B cell (primary cell): Measurements from ENCODE around the gene GPBP1L1. TPM values are rescaled to one million over a fixed set of nuclear protein-coding genes. Genes with fewer than 3 reads are reported as not detected.

Experiments
- ATAC-seq: fragments of 200-7000 bp; cut with Tn5 transposase; one replicate; pipeline ENCODE4 v1.10.0; 2021; ENCODE audit warnings: low read depth, mild to moderate bottlenecking, moderate number of reproducible peaks, moderate library complexity
- CTCF ChIA-PET: fragments of 350-600 bp; sonication (Branson Sonifier 250); formaldehyde crosslinking; loops from one replicate; lab custom pipeline; 2021; ENCODE audit warnings: antibody characterized with exemption, inconsistent platforms; lab: Charles Lee
- POLR2A ChIA-PET: fragments of 350-600 bp; sonication (Branson Sonifier 250); formaldehyde crosslinking; loops from one replicate; lab custom pipeline; 2021; ENCODE audit warnings: antibody characterized with exemption; lab: Charles Lee
- DNase-seq: peaks from one replicate; pipeline ENCODE4 v3.0.0; 2013
- H2AFZ ChIP-seq: 2 replicates; pipeline ENCODE4 v1.6.1; 2012; ENCODE audit warnings: mild to moderate bottlenecking, low read depth, low read length; ENCODE audit not compliant: insufficient read depth, poor library complexity, severe bottlenecking
- H3K27ac ChIP-seq, 2 donors: 1 replicate in 1 of 2; 2 replicates in 1 of 2; pipeline ENCODE4 v1.5.1; 2012 to 2013; ENCODE audit warnings: low read length in 2 of 2, mild to moderate bottlenecking in 2 of 2, moderate library complexity in 1 of 2
- H3K27me3 ChIP-seq, 4 experiments: fragments of 200-600 bp in 1 of 4; sonication (generic) in 1 of 4; replicated peaks in 1 of 4; 1 replicate in 2 of 4; 2 replicates in 2 of 4; pipeline versions ENCODE4 v1.6.1 to v1.7.0; 2013 to 2016; ENCODE audit warnings: low read length in 3 of 4, mild to moderate bottlenecking in 2 of 4, mixed read lengths in 1 of 4, moderate library complexity in 1 of 4; ENCODE audit not compliant: insufficient read depth in 4 of 4, control insufficient read depth in 3 of 4; ENCODE audit errors: control extremely low read depth in 1 of 4
- H3K36me3 ChIP-seq, 2 experiments: replicated peaks in 1 of 2; 1 replicate in 1 of 2; 2 replicates in 1 of 2; pipeline versions ENCODE4 v1.6.1 to v1.7.1; 2013; ENCODE audit warnings: low read length in 1 of 2; ENCODE audit not compliant: insufficient read depth in 2 of 2, control insufficient read depth in 1 of 2; ENCODE audit errors: control extremely low read depth in 1 of 2, extremely low read depth in 1 of 2
- H3K4me1 ChIP-seq, 2 donors: fragments of 200-600 bp in 1 of 2; sonication (generic) in 1 of 2; 1 replicate in 1 of 2; 2 replicates in 1 of 2; pipeline versions ENCODE4 v1.5.1 to v1.6.1; 2013 to 2017; ENCODE audit warnings: low read length in 2 of 2; ENCODE audit not compliant: control insufficient read depth in 2 of 2, insufficient read depth in 2 of 2
- H3K4me2 ChIP-seq: replicated peaks from 2 replicates; pipeline ENCODE3; 2012; ENCODE audit warnings: mild to moderate bottlenecking, low read depth, low read length; ENCODE audit not compliant: poor library complexity, severe bottlenecking
- H3K4me3 ChIP-seq, 5 experiments: fragments of 200-600 bp in 1 of 5; sonication (generic) in 1 of 5; 1 replicate in 3 of 5; 2 replicates in 2 of 5; pipeline versions ENCODE4 v1.5.1 to v1.7.0; 2011 to 2016; ENCODE audit warnings: low read length in 4 of 5, mild to moderate bottlenecking in 4 of 5, low read depth in 2 of 5, control low read depth in 1 of 5, moderate library complexity in 1 of 5; ENCODE audit not compliant: insufficient read depth in 1 of 5; ENCODE audit errors: control extremely low read depth in 1 of 5, extremely low read depth in 1 of 5
- H3K79me2 ChIP-seq: fragments of 200-600 bp; sonication (generic); one replicate; pipeline ENCODE4 v1.6.0; 2016; ENCODE audit warnings: low read length; ENCODE audit not compliant: control insufficient read depth, insufficient read depth
- H3K9ac ChIP-seq: fragments of 200-600 bp; sonication (generic); 2 replicates; pipeline ENCODE4 v1.6.1; 2017; ENCODE audit warnings: mild to moderate bottlenecking, low read length, moderate library complexity
- H3K9me3 ChIP-seq, 3 donors: one replicate each; pipeline versions ENCODE4 v1.6.1 to v1.7.1; 2013; ENCODE audit warnings: low read length in 2 of 3; ENCODE audit not compliant: control insufficient read depth in 2 of 3, insufficient read depth in 1 of 3; ENCODE audit errors: control extremely low read depth in 1 of 3
- H4K20me1 ChIP-seq: 2 replicates; pipeline ENCODE4 v1.6.0; 2012; ENCODE audit warnings: mild to moderate bottlenecking, low read length; ENCODE audit not compliant: insufficient read depth, control insufficient read depth, poor library complexity, severe bottlenecking
- H3K27ac Mint-ChIP-seq: one replicate; pipeline ENCODE4 v1.8.0; 2021; ENCODE audit warnings: mixed read lengths
- H3K27me3 Mint-ChIP-seq: one replicate; pipeline ENCODE4 v1.8.0; 2021; ENCODE audit warnings: mixed read lengths
- H3K4me1 Mint-ChIP-seq: one replicate; pipeline ENCODE4 v1.8.0; 2021; ENCODE audit warnings: mixed read lengths
- H3K4me3 Mint-ChIP-seq: one replicate; pipeline ENCODE4 v1.8.0; 2021; ENCODE audit warnings: mixed read lengths
- H3K9me3 Mint-ChIP-seq: one replicate; pipeline ENCODE4 v1.8.0; 2022; ENCODE audit warnings: mixed read lengths; ENCODE audit not compliant: insufficient read depth
- CTCF ChIP-seq: fragments of 200-600 bp; IDR thresholded peaks from one replicate; pipeline ENCODE4 v1.8.0; 2022; ENCODE audit warnings: antibody characterized with exemption, mild to moderate bottlenecking
- EZH2 ChIP-seq: IDR thresholded peaks from 2 replicates; pipeline ENCODE4 v1.6.1; 2012; ENCODE audit warnings: borderline replicate concordance, low read depth, mild to moderate bottlenecking, moderate library complexity, low read length; ENCODE audit not compliant: insufficient read depth, poor library complexity, severe bottlenecking
- whole genome bisulfite sequencing: methylation state at CpG from one replicate; pipeline ENCODE4 v1.1.5; 2013; ENCODE audit warnings: missing lambda C conversion rate; ENCODE audit not compliant: insufficient coverage; 5-methylcytosine and 5-hydroxymethylcytosine counted together
- intact Hi-C: fragments of 100-400 bp; cut with micrococcal nuclease; formaldehyde crosslinking; loops from one replicate; pipeline ENCODE4 v1.10.0; 2022
- polyA plus RNA-seq: library from polyadenylated mRNA; depleted of rRNA; stranded (reverse); fragments of >200 nt; gene quantifications from 2 replicates; pipeline ENCODE4 v1.2.3, GENCODE V29; 2012
- total RNA-seq, 2 donors: library from RNA; stranded (reverse); fragments of 120-200 nt in 1 of 2; gene quantifications; 1 replicate in 1 of 2; 2 replicates in 1 of 2; pipeline versions ENCODE4 v1.2.3 to v1.2.4, GENCODE V29; 2013 to 2022

The GPBP1L1 gene
- total and polyA plus RNA-seq, 2 donors (not counting 1 experiment from before 2014, with no cell fraction given) = 75.5 to 137 TPM

GRCh38 chr1:45640293-45640692, 46.0 kb downstream of the GPBP1L1 start:
- no peaks in the 10 kb centered on the region for H3K27me3 ChIP-seq
- H3K9ac ChIP-seq = no peak overlapping the region
- H3K27ac ChIP-seq = no peak overlapping the region
- peaks cover 8 to 10% of the 10 kb centered on the region in 2 donors for H3K4me1 ChIP-seq
- H3K4me3 ChIP-seq = no peak overlapping the region
- Mint-ChIP-seq H3K27me3 (no peaks in the 10 kb centered on the region), H3K9me3 (no peaks in the 10 kb centered on the region), H3K4me3 (no peak overlapping the region), H3K27ac (no peak overlapping the region), H3K4me1 (peaks cover 13% of the 10 kb centered on the region)
- H3K9me3 ChIP-seq = no peaks in the 10 kb centered on the region
- peaks cover 16 to 60% of the 10 kb centered on the region in 2 experiments for H3K36me3 ChIP-seq
- DNase-seq (no peak), ATAC-seq (no peak)
- POLR2A ChIA-PET = no interaction called here
- H2AFZ ChIP-seq = no peak overlapping the region
- H3K4me2 ChIP-seq = no peak overlapping the region
- TF ChIP-seq CTCF (no peak), EZH2 (no peak)
- CTCF ChIA-PET = no interaction called here
- WGBS = no CpG with 5 or more reads among the region's 1 CpG
- peaks cover 13% of the 10 kb centered on the region for H3K79me2 ChIP-seq
- intact Hi-C loops = no loop called here
- peaks cover 4% of the 10 kb centered on the region for H4K20me1 ChIP-seq

GRCh38 chr1:45635211-45635610, 51.1 kb downstream of the GPBP1L1 start:
- Histone ChIP-seq H3K36me3 (peaks cover 32 to 78% of the 10 kb centered on the region in 2 experiments), H3K27ac (no peak overlapping the region), H3K4me1 (no peaks in the 10 kb centered on the region), H3K4me3 (no peak overlapping the region), H3K9me3 (no peaks in the 10 kb centered on the region), H3K4me2 (no peak overlapping the region), H3K9ac (no peak overlapping the region), H4K20me1 (no peaks in the 10 kb centered on the region), H3K79me2 (peaks cover 2% of the 10 kb centered on the region), H2AFZ (no peak overlapping the region), H3K27me3 (no peaks in the 10 kb centered on the region)
- Mint-ChIP-seq H3K4me1 (no peaks in the 10 kb centered on the region), H3K27ac (no peak overlapping the region), H3K4me3 (no peak overlapping the region), H3K9me3 (no peaks in the 10 kb centered on the region), H3K27me3 (no peaks in the 10 kb centered on the region)
- TF ChIP-seq CTCF = no peak
- DNase-seq (no peak), ATAC-seq (no peak)
- ChIA-PET POLR2A (no interaction called here), CTCF (no interaction called here)
- intact Hi-C loops = no loop called here
- WGBS = no CpG with 5 or more reads among the region's 1 CpG
